ENCODE data around the gene GLDN.

GRCh38 chr15:51328926-51329325 lies 12.5 kb upstream of the GLDN start:
- TF ChIP-seq, protein P1, sequence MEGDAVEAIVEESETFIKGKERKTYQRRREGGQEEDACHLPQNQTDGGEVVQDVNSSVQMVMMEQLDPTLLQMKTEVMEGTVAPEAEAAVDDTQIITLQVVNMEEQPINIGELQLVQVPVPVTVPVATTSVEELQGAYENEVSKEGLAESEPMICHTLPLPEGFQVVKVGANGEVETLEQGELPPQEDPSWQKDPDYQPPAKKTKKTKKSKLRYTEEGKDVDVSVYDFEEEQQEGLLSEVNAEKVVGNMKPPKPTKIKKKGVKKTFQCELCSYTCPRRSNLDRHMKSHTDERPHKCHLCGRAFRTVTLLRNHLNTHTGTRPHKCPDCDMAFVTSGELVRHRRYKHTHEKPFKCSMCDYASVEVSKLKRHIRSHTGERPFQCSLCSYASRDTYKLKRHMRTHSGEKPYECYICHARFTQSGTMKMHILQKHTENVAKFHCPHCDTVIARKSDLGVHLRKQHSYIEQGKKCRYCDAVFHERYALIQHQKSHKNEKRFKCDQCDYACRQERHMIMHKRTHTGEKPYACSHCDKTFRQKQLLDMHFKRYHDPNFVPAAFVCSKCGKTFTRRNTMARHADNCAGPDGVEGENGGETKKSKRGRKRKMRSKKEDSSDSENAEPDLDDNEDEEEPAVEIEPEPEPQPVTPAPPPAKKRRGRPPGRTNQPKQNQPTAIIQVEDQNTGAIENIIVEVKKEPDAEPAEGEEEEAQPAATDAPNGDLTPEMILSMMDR (IDR thresholded peaks at IDR 0.05; ENCODE audit: insufficient read depth, low read depth, low read length): no peak
- no peak for TF ChIP-seq EZH2 (IDR thresholded peaks at IDR 0.05; ENCODE audit: insufficient read depth, low read length)

Data from astrocyte (in vitro differentiated cells and primary cell).